GM12878 (cell line): ENCODE data around the gene SLC8B1.

Source experiments
- ATF3 ChIP-seq: IDR thresholded peaks from 2 replicates; pipeline ENCODE4 v1.6.1; 2011; ENCODE audit warnings: low read depth, mild to moderate bottlenecking, low read length, moderate library complexity, borderline replicate concordance; ENCODE audit errors: extremely low read depth
- BACH1 ChIP-seq: fragments of 450-650 bp; IDR thresholded peaks from 2 replicates; pipeline ENCODE4 v1.6.1; 2017; ENCODE audit warnings: mild to moderate bottlenecking, borderline replicate concordance
- BMI1 ChIP-seq: fragments of 450-650 bp; IDR thresholded peaks from 2 replicates; pipeline ENCODE4 v1.6.1; 2016; ENCODE audit warnings: mild to moderate bottlenecking, moderate library complexity, borderline replicate concordance
- CHD2 ChIP-seq: IDR thresholded peaks from 2 replicates; pipeline ENCODE4 v1.6.1; 2011; ENCODE audit warnings: low read depth, low read length, improper control_type of control experiment, borderline replicate concordance
- CTCF ChIP-seq, 3 experiments: IDR thresholded peaks in 2 of 3; conservative IDR thresholded peaks in 1 of 3; 2 replicates each; pipeline ENCODE4 v1.5.1; 2011; ENCODE audit warnings: low read depth in 3 of 3, low read length in 3 of 3, mild to moderate bottlenecking in 3 of 3, control low read depth in 2 of 3, moderate library complexity in 2 of 3, inconsistent platforms in 1 of 3, mixed read lengths in 1 of 3; ENCODE audit not compliant: control insufficient read depth in 2 of 3, insufficient read depth in 1 of 3; ENCODE audit errors: extremely low read depth in 1 of 3
- HDAC6 ChIP-seq: fragments of 200-600 bp; sonication (generic); IDR thresholded peaks from one replicate; pipeline ENCODE4 v1.8.0; 2017; ENCODE audit warnings: antibody characterized with exemption; ENCODE audit not compliant: unreplicated experiment
- NR2F1 ChIP-seq: fragments of 450-650 bp; conservative IDR thresholded peaks from 2 replicates; pipeline ENCODE4 v1.6.1; 2017; ENCODE audit warnings: mild to moderate bottlenecking
- POLR2A ChIP-seq: IDR thresholded peaks from 2 replicates; pipeline ENCODE4 v1.6.1; 2011; ENCODE audit warnings: low read depth, mild to moderate bottlenecking, low read length
- POLR2AphosphoS5 ChIP-seq: IDR thresholded peaks from 2 replicates; pipeline ENCODE4 v1.6.1; 2011; ENCODE audit warnings: mild to moderate bottlenecking, low read length, inconsistent platforms
- RCOR1 ChIP-seq: conservative IDR thresholded peaks from 2 replicates; pipeline ENCODE4 v1.6.1; 2012; ENCODE audit warnings: low read depth, low read length, improper control_type of control experiment
- SMAD1 ChIP-seq: fragments of 450-650 bp; IDR thresholded peaks from 2 replicates; pipeline ENCODE4 v1.6.1; 2018; ENCODE audit warnings: mild to moderate bottlenecking, low read depth; ENCODE audit not compliant: partially characterized antibody
- SMC3 ChIP-seq: IDR thresholded peaks from 2 replicates; pipeline ENCODE4 v1.6.1; 2011; ENCODE audit warnings: low read length, improper control_type of control experiment, borderline replicate concordance
- SUPT20H ChIP-seq: IDR thresholded peaks from 2 replicates; pipeline ENCODE4 v1.6.1; 2011; ENCODE audit warnings: low read depth, mild to moderate bottlenecking, low read length, moderate library complexity, borderline replicate concordance; ENCODE audit not compliant: control insufficient read depth
- USF1 ChIP-seq: IDR thresholded peaks from 2 replicates; pipeline ENCODE4 v1.6.1; 2011; ENCODE audit warnings: borderline replicate concordance, low read depth, mild to moderate bottlenecking, moderate library complexity, mixed read lengths, low read length; ENCODE audit not compliant: insufficient read depth; ENCODE audit errors: extremely low read length

- TF ChIP-seq NR2F1 = no peak
- no peak for TF ChIP-seq SMAD1
- TF ChIP-seq POLR2A = no peak
- no peak for TF ChIP-seq RCOR1
- no peak for TF ChIP-seq SUPT20H
- TF ChIP-seq CTCF (IDR thresholded peaks at IDR 0.05 in 2 of 3, conservative IDR thresholded peaks at IDR 0.05 in 1 of 3; ENCODE audit: control insufficient read depth in 2 of 3, extremely low read depth in 1 of 3, insufficient read depth in 1 of 3, low read depth in 3 of 3, low read length in 3 of 3) = no peak
- no peak for TF ChIP-seq SMC3
- TF ChIP-seq CHD2 = no peak
- TF ChIP-seq USF1 = no peak
- TF ChIP-seq BMI1 = no peak
- TF ChIP-seq POLR2AphosphoS5 = no peak
- no peak for TF ChIP-seq HDAC6
- TF ChIP-seq BACH1 = no peak
- TF ChIP-seq ATF3 = no peak
These were observed 4.6 kb upstream of the SLC8B1 start for GRCh38 chr12:113339540-113339939.
